Measurements from ENCODE around the gene RELN. TPM values are rescaled to one million over a fixed set of nuclear protein-coding genes. Genes with fewer than 3 reads are reported as not detected.

RELN gene
- total RNA-seq, 2 experiments from 2014 or later: not detected

- DNase-seq (no peak), ATAC-seq (ENCODE audit: poor library complexity) (no peak)
- ChIA-PET POLR2A (no interaction called here), CTCF (no interaction called here)
- H3K36me3 ChIP-seq (ENCODE audit: insufficient read depth, low read length): no peaks in the 10 kb centered on the region
- no peak overlapping the region for H3K4me3 ChIP-seq (ENCODE audit: low read length)
- TF ChIP-seq CTCF (IDR thresholded peaks at IDR 0.05): no peak
- no peaks in the 10 kb centered on the region for H3K9me3 ChIP-seq (ENCODE audit: control insufficient read depth in 1 of 2, insufficient read depth in 1 of 2, low read length in 2 of 2)
- H3K4me1 ChIP-seq (ENCODE audit: insufficient read depth, low read length): no peaks in the 10 kb centered on the region
- no peak overlapping the region for H3K4me3 Mint-ChIP-seq
- intact Hi-C loops (cut with DNase I, micrococcal nuclease): no loop called here
- no peak overlapping the region for H3K27ac Mint-ChIP-seq
- H3K27ac ChIP-seq (ENCODE audit: low read depth in 1 of 2, low read length in 2 of 2): no peak overlapping the region
- peaks cover 0 to under 1% of the 10 kb centered on the region in 2 experiments for H3K27me3 ChIP-seq (ENCODE audit: control insufficient read depth in 1 of 2, insufficient read depth in 2 of 2, low read length in 2 of 2)
- peaks cover 14% of the 10 kb centered on the region for H3K27me3 Mint-ChIP-seq
- H3K9me3 Mint-ChIP-seq: no peaks in the 10 kb centered on the region
- no peaks in the 10 kb centered on the region for H3K4me1 Mint-ChIP-seq (ENCODE audit: low read depth)
- H3K36me3 Mint-ChIP-seq (ENCODE audit: low read depth): no peaks in the 10 kb centered on the region
Measured at GRCh38 chr7:103955985-103956384, 33.5 kb downstream of the RELN start.

GRCh38 chr7:103952408-103952807 is 37.0 kb downstream of the RELN start:
- no peaks in the 10 kb centered on the region for H3K36me3 Mint-ChIP-seq (ENCODE audit: low read depth)
- H3K9me3 Mint-ChIP-seq: no peaks in the 10 kb centered on the region
- TF ChIP-seq CTCF (IDR thresholded peaks at IDR 0.05): no peak
- H3K27ac ChIP-seq (ENCODE audit: low read depth in 1 of 2, low read length in 2 of 2): no peak overlapping the region
- ChIA-PET POLR2A (no interaction called here), CTCF (no interaction called here)
- H3K4me1 ChIP-seq (ENCODE audit: insufficient read depth, low read length): no peaks in the 10 kb centered on the region
- H3K4me1 Mint-ChIP-seq (ENCODE audit: low read depth): no peaks in the 10 kb centered on the region
- H3K27me3 Mint-ChIP-seq: peaks cover 8% of the 10 kb centered on the region
- DNase-seq (no peak), ATAC-seq (ENCODE audit: poor library complexity) (no peak)
- no peak overlapping the region for H3K4me3 ChIP-seq (ENCODE audit: low read length)
- H3K9me3 ChIP-seq (ENCODE audit: control insufficient read depth in 1 of 2, insufficient read depth in 1 of 2, low read length in 2 of 2): no peaks in the 10 kb centered on the region
- no peaks in the 10 kb centered on the region for H3K36me3 ChIP-seq (ENCODE audit: insufficient read depth, low read length)
- H3K27me3 ChIP-seq (ENCODE audit: control insufficient read depth in 1 of 2, insufficient read depth in 2 of 2, low read length in 2 of 2): no peaks in the 10 kb centered on the region
- no peak overlapping the region for H3K27ac Mint-ChIP-seq
- intact Hi-C loops (cut with DNase I, micrococcal nuclease): no loop called here
- no peak overlapping the region for H3K4me3 Mint-ChIP-seq

- ChIA-PET CTCF (no interaction called here), POLR2A (no interaction called here)
- Mint-ChIP-seq H3K27me3 (peaks cover 4% of the 10 kb centered on the region), H3K27ac (no peak overlapping the region), H3K9me3 (no peaks in the 10 kb centered on the region), H3K36me3 (ENCODE audit: low read depth) (no peaks in the 10 kb centered on the region), H3K4me3 (no peak overlapping the region), H3K4me1 (ENCODE audit: low read depth) (no peaks in the 10 kb centered on the region)
- H3K4me1 ChIP-seq (ENCODE audit: insufficient read depth, low read length): no peaks in the 10 kb centered on the region
- no peak overlapping the region for H3K27ac ChIP-seq (ENCODE audit: low read depth in 1 of 2, low read length in 2 of 2)
- no peak for DNase-seq
- H3K9me3 ChIP-seq (ENCODE audit: control insufficient read depth in 1 of 2, insufficient read depth in 1 of 2, low read length in 2 of 2): no peaks in the 10 kb centered on the region
- no peak for TF ChIP-seq CTCF (IDR thresholded peaks at IDR 0.05)
- H3K36me3 ChIP-seq (ENCODE audit: insufficient read depth, low read length): no peaks in the 10 kb centered on the region
- H3K27me3 ChIP-seq (ENCODE audit: control insufficient read depth in 1 of 2, insufficient read depth in 2 of 2, low read length in 2 of 2): no peaks in the 10 kb centered on the region
- no peak for ATAC-seq (ENCODE audit: poor library complexity)
- intact Hi-C loops (cut with DNase I, micrococcal nuclease): no loop called here
- no peak overlapping the region for H3K4me3 ChIP-seq (ENCODE audit: low read length)
Measured at GRCh38 chr7:103951311-103951710, 38.1 kb downstream of the RELN start.

All from CD4-positive, alpha-beta T cell (primary cell).